ENCODE results near the gene ST8SIA1. TPM values are rescaled to one million over a fixed set of nuclear protein-coding genes. Genes with fewer than 3 reads are reported as not detected.

The ST8SIA1 gene
- total RNA-seq, 2 experiments from 2014 or later = 5.6 to 5.7 TPM

DNA sequence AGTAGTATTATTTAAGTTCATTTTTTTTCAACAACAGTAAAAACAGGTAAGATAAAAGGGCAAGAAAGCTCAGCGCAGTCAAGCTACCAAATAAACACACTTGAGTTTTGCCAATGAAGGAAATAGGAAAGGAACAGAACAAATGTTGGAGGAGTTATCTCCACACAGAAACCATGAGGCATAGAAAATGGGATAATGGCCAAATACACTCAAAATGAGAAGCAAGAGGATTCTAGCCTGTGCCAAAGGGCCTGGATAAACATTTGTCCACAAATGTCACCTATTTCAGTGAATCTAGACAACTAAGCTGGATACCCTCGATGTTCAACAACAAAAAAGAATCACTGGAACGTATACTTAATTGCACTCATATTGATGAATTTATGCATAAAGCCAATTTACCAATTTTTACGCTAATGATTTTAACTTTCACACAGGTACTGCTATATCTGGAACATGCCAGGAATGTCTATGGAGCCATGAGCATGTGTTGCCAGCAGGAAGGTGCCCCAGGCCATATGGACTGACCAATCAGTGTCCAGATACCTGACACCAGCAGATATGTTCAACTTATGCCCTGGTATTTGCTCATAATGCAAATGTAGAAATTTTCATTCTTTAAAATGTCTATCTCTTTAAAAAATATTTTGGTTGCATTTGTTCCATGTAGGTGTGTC, 21.1 kb downstream of the ST8SIA1 start:
- TF ChIP-seq, protein P1, sequence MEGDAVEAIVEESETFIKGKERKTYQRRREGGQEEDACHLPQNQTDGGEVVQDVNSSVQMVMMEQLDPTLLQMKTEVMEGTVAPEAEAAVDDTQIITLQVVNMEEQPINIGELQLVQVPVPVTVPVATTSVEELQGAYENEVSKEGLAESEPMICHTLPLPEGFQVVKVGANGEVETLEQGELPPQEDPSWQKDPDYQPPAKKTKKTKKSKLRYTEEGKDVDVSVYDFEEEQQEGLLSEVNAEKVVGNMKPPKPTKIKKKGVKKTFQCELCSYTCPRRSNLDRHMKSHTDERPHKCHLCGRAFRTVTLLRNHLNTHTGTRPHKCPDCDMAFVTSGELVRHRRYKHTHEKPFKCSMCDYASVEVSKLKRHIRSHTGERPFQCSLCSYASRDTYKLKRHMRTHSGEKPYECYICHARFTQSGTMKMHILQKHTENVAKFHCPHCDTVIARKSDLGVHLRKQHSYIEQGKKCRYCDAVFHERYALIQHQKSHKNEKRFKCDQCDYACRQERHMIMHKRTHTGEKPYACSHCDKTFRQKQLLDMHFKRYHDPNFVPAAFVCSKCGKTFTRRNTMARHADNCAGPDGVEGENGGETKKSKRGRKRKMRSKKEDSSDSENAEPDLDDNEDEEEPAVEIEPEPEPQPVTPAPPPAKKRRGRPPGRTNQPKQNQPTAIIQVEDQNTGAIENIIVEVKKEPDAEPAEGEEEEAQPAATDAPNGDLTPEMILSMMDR (IDR thresholded peaks at IDR 0.05) = no peak
- Mint-ChIP-seq H3K36me3 (ENCODE audit: low read depth) (peaks cover 5% of the 10 kb centered on the region), H3K4me1 (ENCODE audit: low read depth) (peaks cover 4% of the 10 kb centered on the region), H3K27ac (no peak overlapping the region), H3K9me3 (no peaks in the 10 kb centered on the region), H3K4me3 (no peak overlapping the region), H3K27me3 (peaks cover 9% of the 10 kb centered on the region)
- Histone ChIP-seq H3K4me3 (ENCODE audit: low read length) (no peak overlapping the region), H3K27ac (ENCODE audit: low read depth in 1 of 2, low read length in 2 of 2) (no peak overlapping the region), H3K4me1 (ENCODE audit: insufficient read depth, low read length) (peaks cover 3% of the 10 kb centered on the region), H3K9me3 (ENCODE audit: control insufficient read depth in 1 of 2, insufficient read depth in 1 of 2, low read length in 2 of 2) (no peaks in the 10 kb centered on the region), H3K27me3 (ENCODE audit: control insufficient read depth in 1 of 2, insufficient read depth in 2 of 2, low read length in 2 of 2) (no peaks in the 10 kb centered on the region), H3K36me3 (ENCODE audit: insufficient read depth, low read length) (peaks cover 3% of the 10 kb centered on the region)
- no peak for DNase-seq
- ATAC-seq (ENCODE audit: poor library complexity) = no peak
- intact Hi-C loops (cut with DNase I, micrococcal nuclease) = no loop called here
- ChIA-PET POLR2A (no interaction called here), CTCF (no interaction called here)

- TF ChIP-seq, protein P1 (IDR thresholded peaks at IDR 0.05) = no peak
- DNase-seq = no peak
- ATAC-seq (ENCODE audit: poor library complexity) = no peak
Observed at GRCh38 chr12:22312336-22312735, 22.2 kb downstream of the ST8SIA1 start.

DNA sequence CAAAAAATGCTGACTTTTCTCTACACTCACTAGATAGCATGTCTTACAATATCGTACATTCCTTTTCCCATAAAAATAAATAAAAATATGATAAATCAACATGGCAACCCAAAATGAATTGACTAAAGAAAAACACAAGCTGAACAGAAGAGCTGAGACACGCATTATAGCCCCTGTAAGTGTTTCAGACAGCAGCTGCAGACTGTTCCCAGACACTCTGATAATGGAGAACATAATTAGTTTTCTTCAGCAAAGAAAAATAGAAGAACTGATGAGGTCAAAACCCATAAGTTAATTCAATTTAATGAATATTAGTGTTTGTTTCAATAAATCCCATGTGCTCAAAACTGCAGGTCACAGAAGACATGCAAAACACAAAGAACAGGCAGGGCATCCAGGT, 23.8 kb downstream of the ST8SIA1 start:
- TF ChIP-seq, protein P1 (IDR thresholded peaks at IDR 0.05) = no peak
- H3K27me3 Mint-ChIP-seq = peaks cover 9% of the 10 kb centered on the region
- H3K9me3 Mint-ChIP-seq = no peaks in the 10 kb centered on the region
- no peak for ATAC-seq (ENCODE audit: poor library complexity)
- Histone ChIP-seq H3K27ac (ENCODE audit: low read depth in 1 of 2, low read length in 2 of 2) (no peak overlapping the region), H3K9me3 (ENCODE audit: control insufficient read depth in 1 of 2, insufficient read depth in 1 of 2, low read length in 2 of 2) (no peaks in the 10 kb centered on the region), H3K4me3 (ENCODE audit: low read length) (no peak overlapping the region), H3K27me3 (ENCODE audit: control insufficient read depth in 1 of 2, insufficient read depth in 2 of 2, low read length in 2 of 2) (no peaks in the 10 kb centered on the region), H3K4me1 (ENCODE audit: insufficient read depth, low read length) (peaks cover 3% of the 10 kb centered on the region), H3K36me3 (ENCODE audit: insufficient read depth, low read length) (peaks cover 3% of the 10 kb centered on the region)
- CTCF ChIA-PET = no interaction called here
- H3K4me1 Mint-ChIP-seq (ENCODE audit: low read depth) = no peaks in the 10 kb centered on the region
- POLR2A ChIA-PET = no interaction called here
- intact Hi-C loops (cut with DNase I, micrococcal nuclease) = no loop called here
- H3K27ac Mint-ChIP-seq = no peak overlapping the region
- peaks cover 11% of the 10 kb centered on the region for H3K36me3 Mint-ChIP-seq (ENCODE audit: low read depth)
- no peak for DNase-seq
- no peak overlapping the region for H3K4me3 Mint-ChIP-seq

More at GRCh38 chr12:22312336-22312735, 22.2 kb downstream of the ST8SIA1 start:
- Mint-ChIP-seq H3K27ac (no peak overlapping the region), H3K36me3 (ENCODE audit: low read depth) (peaks cover 11% of the 10 kb centered on the region), H3K4me1 (ENCODE audit: low read depth) (peaks cover 4% of the 10 kb centered on the region), H3K27me3 (peaks cover 9% of the 10 kb centered on the region), H3K9me3 (no peaks in the 10 kb centered on the region), H3K4me3 (no peak overlapping the region)
- intact Hi-C loops (cut with DNase I, micrococcal nuclease) = no loop called here
- CTCF ChIA-PET = no interaction called here
- peaks cover 3% of the 10 kb centered on the region for H3K36me3 ChIP-seq (ENCODE audit: insufficient read depth, low read length)
- POLR2A ChIA-PET = no interaction called here
- peaks cover 3% of the 10 kb centered on the region for H3K4me1 ChIP-seq (ENCODE audit: insufficient read depth, low read length)
- H3K4me3 ChIP-seq (ENCODE audit: low read length) = no peak overlapping the region
- H3K27me3 ChIP-seq (ENCODE audit: control insufficient read depth in 1 of 2, insufficient read depth in 2 of 2, low read length in 2 of 2) = no peaks in the 10 kb centered on the region
- no peaks in the 10 kb centered on the region for H3K9me3 ChIP-seq (ENCODE audit: control insufficient read depth in 1 of 2, insufficient read depth in 1 of 2, low read length in 2 of 2)
- no peak overlapping the region for H3K27ac ChIP-seq (ENCODE audit: low read depth in 1 of 2, low read length in 2 of 2)
